Measurements from ENCODE around the gene NR1H4.

DNA sequence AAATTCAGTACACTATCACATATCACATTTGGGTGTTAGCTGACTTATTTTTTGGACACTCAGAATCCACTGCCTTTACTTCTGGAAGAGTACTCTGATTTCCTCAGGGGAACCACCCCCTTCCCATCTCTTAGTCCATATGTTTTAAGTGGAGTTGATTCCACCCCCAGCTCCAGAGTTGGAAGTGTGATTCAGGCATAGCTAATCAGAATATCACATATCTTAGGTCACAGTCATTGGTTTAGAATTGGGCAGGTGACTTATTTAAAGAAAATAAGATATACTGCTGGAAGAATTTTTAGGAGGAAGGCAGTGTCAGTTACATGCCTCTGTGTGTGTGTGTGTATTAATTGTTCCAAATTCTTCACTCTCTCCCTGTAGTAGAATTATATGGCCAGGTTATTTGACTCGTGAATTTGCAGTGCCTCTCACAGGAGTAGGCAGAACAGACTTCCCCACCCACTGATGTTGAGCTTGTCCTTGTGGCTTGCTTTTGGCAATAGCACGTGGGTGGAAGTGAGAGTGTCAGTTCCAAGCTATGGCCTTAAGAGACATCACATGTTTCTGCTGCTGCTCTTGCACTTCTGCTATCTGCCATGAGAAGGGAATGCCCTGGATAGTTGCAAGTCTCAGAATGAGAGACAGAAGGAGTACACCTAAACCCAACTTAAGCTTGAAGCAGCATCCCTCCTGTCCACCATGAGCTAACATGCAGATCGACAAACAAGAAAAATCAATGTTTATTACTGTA, 93.4 kb downstream of the NR1H4 start:
- TF ChIP-seq, protein P1, sequence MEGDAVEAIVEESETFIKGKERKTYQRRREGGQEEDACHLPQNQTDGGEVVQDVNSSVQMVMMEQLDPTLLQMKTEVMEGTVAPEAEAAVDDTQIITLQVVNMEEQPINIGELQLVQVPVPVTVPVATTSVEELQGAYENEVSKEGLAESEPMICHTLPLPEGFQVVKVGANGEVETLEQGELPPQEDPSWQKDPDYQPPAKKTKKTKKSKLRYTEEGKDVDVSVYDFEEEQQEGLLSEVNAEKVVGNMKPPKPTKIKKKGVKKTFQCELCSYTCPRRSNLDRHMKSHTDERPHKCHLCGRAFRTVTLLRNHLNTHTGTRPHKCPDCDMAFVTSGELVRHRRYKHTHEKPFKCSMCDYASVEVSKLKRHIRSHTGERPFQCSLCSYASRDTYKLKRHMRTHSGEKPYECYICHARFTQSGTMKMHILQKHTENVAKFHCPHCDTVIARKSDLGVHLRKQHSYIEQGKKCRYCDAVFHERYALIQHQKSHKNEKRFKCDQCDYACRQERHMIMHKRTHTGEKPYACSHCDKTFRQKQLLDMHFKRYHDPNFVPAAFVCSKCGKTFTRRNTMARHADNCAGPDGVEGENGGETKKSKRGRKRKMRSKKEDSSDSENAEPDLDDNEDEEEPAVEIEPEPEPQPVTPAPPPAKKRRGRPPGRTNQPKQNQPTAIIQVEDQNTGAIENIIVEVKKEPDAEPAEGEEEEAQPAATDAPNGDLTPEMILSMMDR (IDR thresholded peaks at IDR 0.05) = no peak
- TF ChIP-seq ZFX (IDR thresholded peaks at IDR 0.05; ENCODE audit: borderline replicate concordance) = no peak
